Activated CD8-positive, alpha-beta memory T cell treated with anti-CD3 and anti-CD28 coated beads for 48 hours (primary cell): ENCODE results near the gene PHRF1.
"Not testable (repeated sequence)": the region's sequence is repeated elsewhere in the genome, so short reads cannot be mapped to it uniquely, and the experiment has no call there.

Experiments used
- DNase-seq, 3 experiments: peaks; one replicate each; pipeline ENCODE4 v3.0.0-alpha.2; 2020; ENCODE audit warnings: low read depth in 2 of 3, low spot score in 2 of 3

Gene PHRF1

DNA sequence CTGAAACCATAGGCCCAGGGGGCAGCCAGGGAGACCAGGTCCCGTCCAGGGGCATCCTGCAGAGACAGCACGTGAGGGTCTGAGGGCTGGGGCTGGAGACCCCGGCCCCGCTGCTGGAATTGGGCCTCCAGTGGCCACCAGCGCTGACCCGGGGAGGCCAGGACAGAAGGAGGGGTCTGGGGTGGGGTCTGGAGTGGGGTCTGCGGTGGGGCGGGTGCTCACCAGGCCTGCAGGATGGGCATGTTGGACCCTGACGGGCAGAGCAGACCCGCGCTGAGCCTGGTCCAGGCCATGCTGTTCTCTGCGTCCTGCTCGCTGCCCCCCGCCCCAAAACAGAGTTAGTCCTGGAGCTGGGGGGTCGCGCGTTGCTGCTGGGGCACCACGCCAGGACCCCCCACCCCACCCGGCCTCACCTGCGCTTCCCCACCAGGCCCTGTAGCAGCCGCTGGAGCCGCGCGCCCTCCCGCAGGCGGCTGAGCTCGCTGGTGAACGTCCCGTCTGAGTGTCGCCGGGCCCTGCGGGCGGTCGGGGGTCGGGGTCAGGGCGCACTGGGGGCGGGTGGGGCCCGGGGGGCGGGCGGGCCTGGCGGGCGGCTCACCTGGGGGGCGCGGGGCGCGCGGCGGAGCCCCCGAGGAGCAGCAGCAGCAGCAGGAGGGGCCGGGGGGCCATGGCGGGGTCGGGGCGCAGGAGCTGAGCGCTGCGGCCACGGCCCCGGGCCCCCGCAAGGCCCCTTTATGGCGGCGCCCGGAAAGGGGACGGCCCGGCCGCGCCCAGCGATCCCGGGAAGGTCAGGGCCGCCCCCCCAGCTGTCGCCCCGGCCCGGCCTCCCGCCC is 50.4 kb downstream of the PHRF1 start, which contains the start of gene SCT:
Gene SCT (minus strand): TSS at position 707 of the 833 bp plus-strand sequence. CDS start 38 bp downstream, at position 669.
- no peak for DNase-seq

- DNase-seq = no peak
Observed at GRCh38 chr11:627308-627576, 51.0 kb downstream of the PHRF1 start.

- no peak for DNase-seq
Observed at GRCh38 chr11:628056-628455, 51.8 kb downstream of the PHRF1 start.

GRCh38 chr11:629237-629583 is 52.9 kb downstream of the PHRF1 start:
- DNase-seq = no peak

- DNase-seq = no peak
Observed at GRCh38 chr11:630871-631270, 54.6 kb downstream of the PHRF1 start.

- no peak for DNase-seq
Observed at GRCh38 chr11:635945-636510, 59.8 kb downstream of the PHRF1 start.

GRCh38 chr11:636511-637332 is 60.5 kb downstream of the PHRF1 start, which contains the start of gene DRD4:
Gene DRD4, plus strand, starts transcription at chr11:637269. Its CDS starts 36 bp downstream, at chr11:637305.
- DNase-seq = no peak

DNA sequence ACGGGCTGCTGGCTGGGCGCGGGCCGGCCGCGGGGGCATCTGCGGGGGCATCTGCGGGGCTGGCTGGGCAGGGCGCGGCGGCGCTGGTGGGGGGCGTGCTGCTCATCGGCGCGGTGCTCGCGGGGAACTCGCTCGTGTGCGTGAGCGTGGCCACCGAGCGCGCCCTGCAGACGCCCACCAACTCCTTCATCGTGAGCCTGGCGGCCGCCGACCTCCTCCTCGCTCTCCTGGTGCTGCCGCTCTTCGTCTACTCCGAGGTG is 61.0 kb downstream of the PHRF1 start:
- DNase-seq = no peak

DNA sequence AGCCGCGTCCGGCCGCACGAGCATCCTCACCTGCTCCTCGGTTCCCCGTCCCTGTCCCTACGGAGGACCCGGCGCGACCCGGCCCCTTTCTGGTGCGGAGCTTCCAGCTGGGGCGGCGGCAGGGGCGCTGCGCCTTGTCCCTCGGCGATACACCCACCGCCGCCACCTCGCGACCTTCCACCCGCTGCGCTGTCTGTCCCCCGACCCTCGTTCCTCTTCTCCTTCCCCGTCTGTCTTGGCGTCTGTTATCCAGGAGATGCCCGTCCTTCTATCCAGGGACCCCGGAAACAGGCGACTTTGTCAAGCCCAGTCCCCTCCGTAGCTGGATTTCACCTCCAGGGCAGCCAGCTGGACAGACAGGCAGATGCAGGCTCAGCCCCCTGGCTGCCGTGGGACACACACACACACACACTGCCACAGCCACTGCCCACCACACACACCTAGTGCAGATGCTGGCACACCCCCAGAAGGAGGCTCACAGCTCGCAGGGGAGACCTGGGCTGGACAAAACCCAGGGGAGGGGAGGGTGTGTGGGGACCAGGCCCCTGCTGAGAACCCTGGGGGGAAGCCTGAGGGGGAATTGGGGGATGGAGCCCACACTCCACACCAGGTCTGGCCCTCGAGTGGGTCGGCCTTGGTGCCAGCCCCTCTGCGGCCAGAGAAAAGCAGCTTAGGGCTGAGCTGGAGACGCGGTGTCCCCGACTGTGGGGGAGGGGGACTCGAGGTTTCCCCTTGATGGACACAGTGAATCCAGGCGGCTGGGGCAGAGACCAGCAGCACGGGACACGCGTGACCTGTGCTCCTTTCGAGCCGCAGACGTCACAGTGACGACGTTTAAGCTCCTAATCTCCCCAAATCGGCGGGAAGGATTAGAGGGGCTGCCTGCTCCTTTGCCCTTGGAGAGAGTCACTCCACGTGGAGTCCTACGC is 61.6 kb downstream of the PHRF1 start:
- DNase-seq = no peak

DNA sequence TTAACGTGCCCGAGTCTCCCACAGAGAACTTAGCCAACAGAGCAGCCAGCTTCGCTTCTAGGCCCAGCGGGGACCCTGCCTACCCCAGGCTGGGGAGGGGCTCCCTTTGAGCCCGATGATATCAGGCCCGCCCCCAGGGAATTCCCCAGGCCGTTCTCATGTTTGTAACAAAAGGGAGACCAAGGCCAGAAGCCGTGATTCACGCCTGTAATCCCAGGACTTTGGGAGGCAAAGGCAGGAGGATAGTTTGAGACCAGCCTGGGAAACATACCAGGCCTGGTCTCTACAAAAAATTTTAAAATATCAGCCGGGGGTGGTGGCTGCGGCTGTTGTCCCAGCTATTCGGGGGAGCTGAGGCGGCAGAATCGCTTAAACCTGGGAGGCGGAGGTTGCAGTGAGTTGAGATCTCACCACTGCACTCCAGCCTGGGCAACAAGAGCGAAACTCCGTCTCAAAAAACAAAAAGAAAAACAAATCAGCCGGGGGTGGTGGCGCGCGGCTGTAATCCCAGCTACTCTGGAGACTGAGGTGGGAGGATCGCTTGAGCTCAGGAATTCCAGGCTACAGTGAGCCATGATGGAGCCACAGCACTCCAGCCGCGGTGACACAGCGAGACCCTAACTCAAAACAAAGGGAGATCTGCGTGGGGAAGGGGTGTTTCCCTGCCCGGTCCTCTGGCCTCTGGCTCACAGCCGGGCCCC is 62.5 kb downstream of the PHRF1 start:
- no peak for DNase-seq

DNA sequence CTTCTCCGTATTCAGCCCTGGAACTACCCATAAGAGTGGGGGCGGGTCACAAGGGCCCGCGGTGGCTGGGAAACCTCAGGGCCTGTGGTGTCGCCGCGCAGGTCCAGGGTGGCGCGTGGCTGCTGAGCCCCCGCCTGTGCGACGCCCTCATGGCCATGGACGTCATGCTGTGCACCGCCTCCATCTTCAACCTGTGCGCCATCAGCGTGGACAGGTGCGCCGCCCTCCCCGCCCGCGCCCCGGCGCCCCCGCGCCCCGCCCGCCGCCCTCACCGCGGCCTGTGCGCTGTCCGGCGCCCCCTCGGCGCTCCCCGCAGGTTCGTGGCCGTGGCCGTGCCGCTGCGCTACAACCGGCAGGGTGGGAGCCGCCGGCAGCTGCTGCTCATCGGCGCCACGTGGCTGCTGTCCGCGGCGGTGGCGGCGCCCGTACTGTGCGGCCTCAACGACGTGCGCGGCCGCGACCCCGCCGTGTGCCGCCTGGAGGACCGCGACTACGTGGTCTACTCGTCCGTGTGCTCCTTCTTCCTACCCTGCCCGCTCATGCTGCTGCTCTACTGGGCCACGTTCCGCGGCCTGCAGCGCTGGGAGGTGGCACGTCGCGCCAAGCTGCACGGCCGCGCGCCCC is 63.2 kb downstream of the PHRF1 start:
- DNase-seq = no peak

DNA sequence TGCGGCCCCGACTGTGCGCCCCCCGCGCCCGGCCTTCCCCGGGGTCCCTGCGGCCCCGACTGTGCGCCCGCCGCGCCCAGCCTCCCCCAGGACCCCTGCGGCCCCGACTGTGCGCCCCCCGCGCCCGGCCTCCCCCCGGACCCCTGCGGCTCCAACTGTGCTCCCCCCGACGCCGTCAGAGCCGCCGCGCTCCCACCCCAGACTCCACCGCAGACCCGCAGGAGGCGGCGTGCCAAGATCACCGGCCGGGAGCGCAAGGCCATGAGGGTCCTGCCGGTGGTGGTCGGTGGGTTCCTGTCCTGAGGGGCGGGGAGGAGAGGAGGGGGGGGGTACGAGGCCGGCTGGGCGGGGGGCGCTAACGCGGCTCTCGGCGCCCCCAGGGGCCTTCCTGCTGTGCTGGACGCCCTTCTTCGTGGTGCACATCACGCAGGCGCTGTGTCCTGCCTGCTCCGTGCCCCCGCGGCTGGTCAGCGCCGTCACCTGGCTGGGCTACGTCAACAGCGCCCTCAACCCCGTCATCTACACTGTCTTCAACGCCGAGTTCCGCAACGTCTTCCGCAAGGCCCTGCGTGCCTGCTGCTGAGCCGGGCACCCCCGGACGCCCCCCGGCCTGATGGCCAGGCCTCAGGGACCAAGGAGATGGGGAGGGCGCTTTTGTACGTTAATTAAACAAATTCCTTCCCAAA is 63.9 kb downstream of the PHRF1 start:
- no peak for DNase-seq

DNA sequence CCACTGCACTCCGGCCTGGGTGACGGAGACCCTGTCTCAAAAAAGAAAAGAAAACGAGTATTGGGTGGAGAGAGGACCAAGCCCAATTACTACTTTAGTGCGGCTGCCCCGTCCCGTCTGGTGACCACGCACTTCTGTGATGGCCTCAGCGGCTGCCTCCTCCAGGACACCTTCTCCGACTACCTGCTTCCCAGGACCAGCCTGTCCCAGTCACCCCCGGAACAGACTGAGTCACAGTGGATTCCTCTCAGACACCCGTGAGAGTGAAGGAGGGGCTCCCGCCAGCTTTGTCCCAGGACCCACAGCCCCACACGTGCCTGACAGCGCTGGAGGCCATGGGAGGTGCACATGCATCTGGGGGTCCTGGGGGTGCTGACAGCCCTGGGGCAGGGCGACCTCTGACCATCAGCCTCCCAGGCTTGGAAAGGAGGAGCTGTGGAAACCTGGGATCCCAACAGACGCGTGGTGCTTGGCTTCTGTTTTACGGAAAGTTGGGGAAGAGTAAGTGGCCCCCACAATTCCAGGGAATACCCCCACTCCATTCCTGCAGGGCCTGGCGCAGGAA is 65.6 kb downstream of the PHRF1 start:
- no peak for DNase-seq

DNA sequence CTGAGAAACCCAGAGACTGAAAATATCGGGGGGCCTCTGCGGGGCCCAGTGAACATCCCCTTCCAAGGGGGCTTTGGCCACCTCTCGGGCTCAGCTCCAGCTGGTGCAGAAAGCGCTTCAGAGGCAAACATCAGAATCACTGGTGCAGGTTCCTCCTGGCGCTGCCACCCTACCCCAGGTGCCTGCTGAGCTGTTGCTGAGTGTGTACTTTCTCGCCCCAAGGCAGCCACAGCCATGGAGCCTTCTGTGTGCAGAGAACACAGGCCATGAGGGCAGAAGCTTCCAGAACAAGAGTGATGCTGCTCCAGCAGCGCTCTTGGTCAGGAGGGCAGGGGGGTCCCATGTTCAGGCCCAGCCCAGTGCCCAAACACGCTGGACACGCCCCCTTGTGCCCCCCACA is 67.1 kb downstream of the PHRF1 start:
- DNase-seq = no peak

DNA sequence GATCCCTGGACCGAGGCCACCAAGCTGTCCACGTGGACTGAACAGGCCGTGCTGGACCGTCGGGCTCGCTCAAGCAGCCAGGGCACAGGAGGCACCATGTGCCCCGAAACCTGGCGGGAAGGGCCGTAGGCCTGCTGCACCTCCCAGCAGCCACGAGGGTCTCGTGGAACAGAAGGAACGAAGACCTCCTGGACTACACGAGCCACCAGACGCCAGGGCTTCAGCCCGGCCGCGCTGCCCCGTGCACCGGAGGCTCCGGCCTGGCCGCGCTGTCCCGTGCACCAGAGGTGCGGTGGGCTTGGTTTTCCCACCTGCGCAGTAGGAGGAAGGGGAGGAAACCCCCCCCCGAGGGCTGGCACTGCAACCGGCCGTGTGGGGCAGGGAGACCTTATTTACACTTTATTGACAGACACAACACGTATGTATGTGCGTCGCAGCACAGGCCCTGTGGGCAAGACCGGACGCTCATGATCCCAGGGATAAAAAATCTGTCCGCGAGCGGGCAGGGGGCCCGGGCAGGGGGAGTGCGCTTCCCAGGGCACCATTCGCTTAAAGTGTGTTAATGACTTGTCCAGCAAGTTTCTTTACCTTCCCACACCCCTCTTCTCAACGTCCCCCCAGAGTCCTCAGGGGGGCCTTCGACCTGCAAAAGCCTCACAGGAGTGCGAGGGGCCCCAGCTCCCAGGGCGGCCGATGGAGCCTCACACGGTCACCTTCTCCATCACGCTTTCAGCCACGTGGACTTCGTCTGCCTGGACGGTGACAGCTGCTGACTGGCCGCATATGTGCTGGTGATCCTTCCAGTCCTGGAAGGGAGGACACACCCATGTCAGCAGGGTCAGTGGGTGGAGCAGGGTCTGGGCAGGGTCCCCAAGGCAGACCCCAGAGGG is 67.8 kb downstream of the PHRF1 start:
- DNase-seq = no peak

DNA sequence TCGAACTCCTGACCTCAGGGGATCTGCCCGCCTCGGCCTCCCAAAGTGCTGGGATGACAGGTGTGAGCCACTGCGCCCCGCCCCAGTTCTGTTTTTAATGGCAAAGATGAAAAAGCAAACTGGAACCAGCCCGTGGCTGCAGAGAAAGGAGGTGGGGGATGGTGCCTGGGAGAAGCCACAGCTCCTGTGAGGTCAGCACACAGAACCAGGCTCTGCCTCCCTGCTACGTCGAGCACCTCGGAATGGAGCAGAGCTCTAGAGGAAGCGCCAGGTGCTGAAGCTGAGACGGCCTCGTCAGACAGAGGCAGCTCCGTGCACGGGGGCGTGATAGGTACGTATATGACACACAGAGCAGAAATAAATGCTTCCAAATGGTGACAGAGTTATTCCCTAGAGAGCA is 69.3 kb downstream of the PHRF1 start:
- no peak for DNase-seq

- DNase-seq = no peak
Observed at GRCh38 chr11:646214-646613, 69.9 kb downstream of the PHRF1 start.

GRCh38 chr11:647672-648158 is 71.4 kb downstream of the PHRF1 start:
- DNase-seq = not testable (repeated sequence)
